Astrocyte (in vitro differentiated cells and primary cell): ENCODE measurements around the gene ME3. TPM values are rescaled to one million over a fixed set of nuclear protein-coding genes. Genes with fewer than 3 reads are reported as not detected.

Experiments used
- DNase-seq: peaks from one replicate; pipeline ENCODE4 v3.0.0-alpha.2; 2010; ENCODE audit warnings: low read depth
- FAIRE-seq: peaks from 2 replicates; lab custom pipeline; 2011; peaks lifted over from hg19 to GRCh38; lab: Jason Lieb, UNC
- H2AFZ ChIP-seq: 2 replicates; pipeline ENCODE4 v1.6.0; 2012; ENCODE audit warnings: low read depth, low read length, inconsistent platforms
- H3K27ac ChIP-seq: 2 replicates; pipeline ENCODE4 v1.5.1; 2011; ENCODE audit warnings: low read depth, low read length, inconsistent platforms
- H3K27me3 ChIP-seq: 2 replicates; pipeline ENCODE4 v1.6.0; 2011; ENCODE audit warnings: low read length, inconsistent platforms; ENCODE audit not compliant: insufficient read depth
- H3K36me3 ChIP-seq: 2 replicates; pipeline ENCODE4 v1.5.1; 2011; ENCODE audit warnings: low read length, inconsistent platforms; ENCODE audit not compliant: insufficient read depth
- H3K4me1 ChIP-seq: 2 replicates; pipeline ENCODE4 v1.5.1; 2011; ENCODE audit warnings: low read length, inconsistent platforms; ENCODE audit not compliant: insufficient read depth
- H3K4me2 ChIP-seq: 2 replicates; pipeline ENCODE4 v1.6.0; 2012; ENCODE audit warnings: low read length, inconsistent platforms
- H3K4me3 ChIP-seq: 2 replicates; pipeline ENCODE4 v1.5.1; 2011; ENCODE audit warnings: low read depth, mild to moderate bottlenecking, low read length, inconsistent platforms; ENCODE audit not compliant: insufficient read depth
- H3K79me2 ChIP-seq: 2 replicates; pipeline ENCODE4 v1.6.0; 2012; ENCODE audit warnings: mild to moderate bottlenecking, low read length, inconsistent platforms; ENCODE audit not compliant: insufficient read depth
- H3K9ac ChIP-seq: 2 replicates; pipeline ENCODE4 v1.6.0; 2012; ENCODE audit warnings: mild to moderate bottlenecking, low read length, inconsistent platforms
- H3K9me3 ChIP-seq: 2 replicates; pipeline ENCODE4 v1.5.1; 2012; ENCODE audit warnings: low read depth, mild to moderate bottlenecking, low read length, inconsistent platforms; ENCODE audit not compliant: insufficient read depth
- H4K20me1 ChIP-seq: 2 replicates; pipeline ENCODE4 v1.6.0; 2012; ENCODE audit warnings: low read length, inconsistent platforms; ENCODE audit not compliant: insufficient read depth
- H3K27ac Mint-ChIP-seq: one replicate; pipeline ENCODE4 v1.8.0; 2021; ENCODE audit warnings: mild to moderate bottlenecking, mixed read lengths; ENCODE audit not compliant: unreplicated experiment
- H3K27me3 Mint-ChIP-seq: one replicate; pipeline ENCODE4 v1.8.0; 2021; ENCODE audit warnings: low read depth, mixed read lengths; ENCODE audit not compliant: unreplicated experiment
- H3K36me3 Mint-ChIP-seq: one replicate; pipeline ENCODE4 v1.8.0; 2021; ENCODE audit warnings: low read depth, mixed read lengths; ENCODE audit not compliant: unreplicated experiment
- H3K4me1 Mint-ChIP-seq: one replicate; pipeline ENCODE4 v1.8.0; 2021; ENCODE audit warnings: low read depth, mixed read lengths; ENCODE audit not compliant: unreplicated experiment
- H3K4me3 Mint-ChIP-seq: one replicate; pipeline ENCODE4 v1.8.0; 2021; ENCODE audit warnings: mild to moderate bottlenecking, moderate library complexity, mixed read lengths; ENCODE audit not compliant: unreplicated experiment
- H3K9me3 Mint-ChIP-seq: one replicate; pipeline ENCODE4 v1.8.0; 2021; ENCODE audit warnings: mild to moderate bottlenecking, mixed read lengths; ENCODE audit not compliant: unreplicated experiment
- CTCF ChIP-seq: IDR thresholded peaks from 2 replicates; pipeline ENCODE4 v1.5.1; 2011; ENCODE audit warnings: low read depth, mild to moderate bottlenecking, inconsistent platforms, low read length, moderate library complexity; ENCODE audit not compliant: insufficient read depth
- EZH2 ChIP-seq: IDR thresholded peaks from 2 replicates; pipeline ENCODE4 v1.6.1; 2012; ENCODE audit warnings: mild to moderate bottlenecking, low read length, inconsistent platforms; ENCODE audit not compliant: insufficient read depth
- total RNA-seq: library from RNA; stranded (reverse); gene quantifications from 2 replicates; pipeline ENCODE4 v1.2.1, GENCODE V29; 2021

Gene ME3
- total RNA-seq, 1 donor from 2014 or later: 28.6 TPM

DNA sequence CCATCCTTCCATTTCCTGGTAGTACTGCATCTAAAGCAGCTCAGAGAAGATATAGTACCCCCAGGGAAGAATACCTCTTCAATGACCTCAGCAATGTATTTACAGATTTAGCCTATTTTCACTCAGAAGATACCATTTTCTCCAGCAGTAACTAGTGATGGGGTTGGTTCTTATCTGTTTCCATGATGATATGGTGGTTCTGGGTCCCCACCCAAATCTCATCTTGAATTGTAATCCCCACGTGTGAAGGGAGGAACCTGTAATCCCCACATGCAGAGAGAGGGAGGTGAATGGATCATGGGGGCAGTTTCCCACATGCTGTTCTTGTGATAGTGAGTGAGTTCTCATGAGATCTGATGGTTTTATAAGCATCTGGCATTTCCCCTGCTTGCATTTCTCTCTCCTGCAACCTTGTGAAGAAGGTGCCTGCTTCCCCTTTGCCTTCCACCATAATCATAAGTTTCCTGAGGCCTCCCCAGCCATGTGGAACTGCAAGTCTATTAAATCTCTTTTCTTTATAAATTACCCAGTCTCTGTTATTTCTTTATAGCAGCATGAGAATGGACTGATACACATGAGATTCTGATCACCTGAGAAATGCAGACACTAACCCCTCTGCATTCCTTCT, 158.6 kb downstream of the ME3 start:
- H3K9me3 ChIP-seq: no peaks in the 10 kb centered on the region
- FAIRE-seq: no peak
- no peak overlapping the region for H3K4me3 ChIP-seq
- TF ChIP-seq EZH2 (no peak), CTCF (no peak)
- no peak overlapping the region for H2AFZ ChIP-seq
- no peak overlapping the region for H3K27ac ChIP-seq
- Mint-ChIP-seq H3K27me3 (no peaks in the 10 kb centered on the region), H3K9me3 (no peaks in the 10 kb centered on the region), H3K27ac (no peak overlapping the region), H3K36me3 (peaks cover 2% of the 10 kb centered on the region), H3K4me3 (no peak overlapping the region), H3K4me1 (peaks cover 37% of the 10 kb centered on the region)
- no peaks in the 10 kb centered on the region for H3K27me3 ChIP-seq
- no peak overlapping the region for H3K4me2 ChIP-seq
- DNase-seq: no peak
- no peaks in the 10 kb centered on the region for H4K20me1 ChIP-seq
- H3K4me1 ChIP-seq: peaks cover 40% of the 10 kb centered on the region
- no peak overlapping the region for H3K9ac ChIP-seq
- H3K79me2 ChIP-seq: no peaks in the 10 kb centered on the region
- H3K36me3 ChIP-seq: no peaks in the 10 kb centered on the region

- Histone ChIP-seq H3K4me1 (peaks cover 33% of the 10 kb centered on the region), H3K4me2 (no peak overlapping the region), H4K20me1 (no peaks in the 10 kb centered on the region), H3K4me3 (no peak overlapping the region), H3K27me3 (no peaks in the 10 kb centered on the region), H3K79me2 (no peaks in the 10 kb centered on the region), H3K27ac (no peak overlapping the region), H3K9ac (no peak overlapping the region), H3K36me3 (no peaks in the 10 kb centered on the region), H3K9me3 (no peaks in the 10 kb centered on the region), H2AFZ (no peak overlapping the region)
- Mint-ChIP-seq H3K27me3 (no peaks in the 10 kb centered on the region), H3K27ac (no peak overlapping the region), H3K4me1 (peaks cover 29% of the 10 kb centered on the region), H3K36me3 (peaks cover 2% of the 10 kb centered on the region), H3K9me3 (no peaks in the 10 kb centered on the region), H3K4me3 (no peak overlapping the region)
- TF ChIP-seq CTCF: no peak
- TF ChIP-seq EZH2: no peak
- FAIRE-seq (no peak), DNase-seq (no peak)
Measured at GRCh38 chr11:86513138-86513537, 159.3 kb downstream of the ME3 start.

DNA sequence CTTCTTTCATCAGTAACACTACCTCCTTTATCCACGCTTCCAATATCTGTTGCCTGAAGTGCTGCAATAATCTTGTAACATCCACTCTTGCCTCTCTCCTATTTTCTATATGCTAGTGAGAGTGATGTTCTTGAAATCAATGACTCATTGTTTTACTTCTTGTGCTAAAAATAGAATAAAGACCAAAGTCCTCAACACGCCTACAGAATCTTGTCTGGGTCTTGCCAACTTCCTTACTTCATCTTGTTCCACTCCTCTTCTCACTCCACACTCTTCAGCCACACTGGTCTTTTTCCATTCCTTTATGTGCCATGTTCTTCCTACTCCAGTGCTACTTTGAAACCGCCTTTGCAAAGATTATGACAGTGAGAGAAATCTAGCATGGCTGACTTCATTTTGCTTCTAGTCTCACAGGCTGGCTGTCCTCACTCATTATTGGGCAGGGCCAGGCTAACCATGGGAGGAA, 161.3 kb downstream of the ME3 start:
- DNase-seq: peak; percentile 74
- Histone ChIP-seq H3K9ac (peak overlapping the region; percentile 11), H3K79me2 (no peaks in the 10 kb centered on the region), H3K27me3 (no peaks in the 10 kb centered on the region), H2AFZ (no peak overlapping the region), H3K4me3 (no peak overlapping the region), H3K4me1 (peaks cover 26% of the 10 kb centered on the region), H3K4me2 (peak overlapping the region; percentile 58), H3K9me3 (no peaks in the 10 kb centered on the region), H3K36me3 (no peaks in the 10 kb centered on the region), H4K20me1 (no peaks in the 10 kb centered on the region), H3K27ac (peak overlapping the region; percentile 47)
- Mint-ChIP-seq H3K9me3 (no peaks in the 10 kb centered on the region), H3K27me3 (no peaks in the 10 kb centered on the region), H3K4me1 (peaks cover 15% of the 10 kb centered on the region), H3K27ac (no peak overlapping the region), H3K4me3 (no peak overlapping the region), H3K36me3 (peaks cover 4% of the 10 kb centered on the region)
- no peak for FAIRE-seq
- TF ChIP-seq EZH2 (no peak), CTCF (no peak)
